Activated naive CD8-positive, alpha-beta T cell treated with anti-CD3 and anti-CD28 coated beads, Interleukin-2, amount 10 ng/mL, durations not matched to agents 7 days and 5 days (primary cell): ENCODE results near the gene APOL3. TPM values are rescaled to one million over a fixed set of nuclear protein-coding genes. Genes with fewer than 3 reads are reported as not detected.
"Not testable (repeated sequence)": the region's sequence is repeated elsewhere in the genome, so short reads cannot be mapped to it uniquely, and the experiment has no call there.

Experiments
- ATAC-seq: fragments of 150-1000 bp; cut with Tn5 transposase; one replicate; pipeline ENCODE4 v1.10.0; 2021; ENCODE audit warnings: low read depth, moderate library complexity
- POLR2A ChIA-PET: fragments of 350-600 bp; sonication (Branson Sonifier 250); formaldehyde crosslinking; loops from one replicate; lab custom pipeline; 2021; ENCODE audit warnings: antibody characterized with exemption; lab: Charles Lee
- DNase-seq: peaks from one replicate; pipeline ENCODE4 v3.0.0; 2021
- H3K27ac Mint-ChIP-seq: one replicate; pipeline ENCODE4 v1.8.0; 2022; ENCODE audit warnings: mild to moderate bottlenecking, mixed read lengths
- H3K27me3 Mint-ChIP-seq: one replicate; pipeline ENCODE4 v1.8.0; 2022; ENCODE audit warnings: mild to moderate bottlenecking, moderate library complexity, mixed read lengths
- H3K36me3 Mint-ChIP-seq: one replicate; pipeline ENCODE4 v1.8.0; 2021; ENCODE audit warnings: mild to moderate bottlenecking, mixed read lengths
- H3K4me1 Mint-ChIP-seq: one replicate; pipeline ENCODE4 v1.8.0; 2021; ENCODE audit warnings: mixed read lengths
- H3K4me3 Mint-ChIP-seq: one replicate; pipeline ENCODE4 v1.8.0; 2022; ENCODE audit warnings: mild to moderate bottlenecking, moderate library complexity, mixed read lengths
- H3K9me3 Mint-ChIP-seq: one replicate; pipeline ENCODE4 v1.8.0; 2021; ENCODE audit warnings: mixed read lengths
- total RNA-seq, 2 experiments: library from RNA; stranded (reverse); gene quantifications; one replicate each; pipeline ENCODE4 v1.2.3, GENCODE V29; 2021

APOL3 gene
- total RNA-seq, 2 experiments from 2014 or later: 146 to 159 TPM

GRCh38 chr22:36166086-36166485, 5.5 kb upstream of the APOL3 start:
- POLR2A ChIA-PET: interaction anchor here (0.9 kb wide), 1 partner anchor 10 kb away, joined by 4 read pairs; no protein-coding TSS in a partner anchor
- peaks cover 2% of the 10 kb centered on the region for H3K9me3 Mint-ChIP-seq
- H3K27me3 Mint-ChIP-seq: no peaks in the 10 kb centered on the region
- peaks cover 4% of the 10 kb centered on the region for H3K36me3 Mint-ChIP-seq
- H3K4me3 Mint-ChIP-seq: peak overlapping the region; percentile 15
- no peak for DNase-seq
- H3K4me1 Mint-ChIP-seq: peaks cover 58% of the 10 kb centered on the region
- peak; percentile 23 for ATAC-seq
- peak overlapping the region; percentile 44 for H3K27ac Mint-ChIP-seq

GRCh38 chr22:36165141-36165540, 4.6 kb upstream of the APOL3 start:
- no peak overlapping the region for H3K27ac Mint-ChIP-seq
- H3K27me3 Mint-ChIP-seq: no peaks in the 10 kb centered on the region
- ATAC-seq (no peak), DNase-seq (no peak)
- POLR2A ChIA-PET: interaction anchor here (0.8 kb wide), 1 partner anchor 10 kb away, joined by 3 read pairs; no protein-coding TSS in a partner anchor
- no peak overlapping the region for H3K4me3 Mint-ChIP-seq
- H3K9me3 Mint-ChIP-seq: peaks cover 2% of the 10 kb centered on the region
- peaks cover 63% of the 10 kb centered on the region for H3K4me1 Mint-ChIP-seq
- peaks cover 4% of the 10 kb centered on the region for H3K36me3 Mint-ChIP-seq

GRCh38 chr22:36164621-36165020, 4.1 kb upstream of the APOL3 start:
- Mint-ChIP-seq H3K4me3 (no peak overlapping the region), H3K27ac (no peak overlapping the region), H3K4me1 (peaks cover 65% of the 10 kb centered on the region), H3K36me3 (peaks cover 6% of the 10 kb centered on the region), H3K9me3 (peaks cover 2% of the 10 kb centered on the region), H3K27me3 (no peaks in the 10 kb centered on the region)
- ATAC-seq: no peak
- DNase-seq: no peak
- POLR2A ChIA-PET: interaction anchor here (0.8 kb wide), 2 partner anchors 9 to 13 kb away, joined by 3 read pairs; no protein-coding TSS in a partner anchor

- no peaks in the 10 kb centered on the region for H3K9me3 Mint-ChIP-seq
- ATAC-seq (no peak), DNase-seq (no peak)
- POLR2A ChIA-PET: interaction anchor here (0.5 to 2.8 kb wide), 4 partner anchors 12 to 1590 kb away, joined by 3 to 12 read pairs (median 5); no protein-coding TSS in a partner anchor
- peak overlapping the region; percentile 91 for H3K27ac Mint-ChIP-seq
- H3K4me1 Mint-ChIP-seq: peaks cover 75% of the 10 kb centered on the region
- H3K27me3 Mint-ChIP-seq: no peaks in the 10 kb centered on the region
- peaks cover 3% of the 10 kb centered on the region for H3K36me3 Mint-ChIP-seq
- peak overlapping the region; percentile 90 for H3K4me3 Mint-ChIP-seq
These were observed 2.9 kb upstream of the APOL3 start for GRCh38 chr22:36163497-36163896.

- DNase-seq (no peak), ATAC-seq (peak; percentile 46)
- Mint-ChIP-seq H3K27me3 (no peaks in the 10 kb centered on the region), H3K4me1 (peaks cover 79% of the 10 kb centered on the region), H3K9me3 (no peaks in the 10 kb centered on the region), H3K36me3 (peaks cover 5% of the 10 kb centered on the region), H3K27ac (peak overlapping the region; percentile 91), H3K4me3 (peak overlapping the region; percentile 90)
- POLR2A ChIA-PET: interaction anchor here (0.5 to 2.8 kb wide), 7 partner anchors 10 to 863 kb away, joined by 3 to 12 read pairs (median 3); partner anchors contain the start of genes MYH9 and TOM1
These were observed 1.8 kb upstream of the APOL3 start for GRCh38 chr22:36162127-36163034.

- POLR2A ChIA-PET: interaction anchor here (1.2 to 2.8 kb wide), 4 partner anchors 10 to 862 kb away, joined by 3 to 12 read pairs (median 3); partner anchors contain the start of genes MYH9 and TOM1
These were observed 1.2 kb upstream of the APOL3 start for GRCh38 chr22:36161793-36162126.

GRCh38 chr22:36156515-36157419, 3.8 kb downstream of the APOL3 start:
- Mint-ChIP-seq H3K9me3 (peaks cover 6% of the 10 kb centered on the region), H3K4me1 (peaks cover 72% of the 10 kb centered on the region), H3K4me3 (peak overlapping the region; percentile 90), H3K27ac (peak overlapping the region; percentile 91), H3K36me3 (peaks cover 43% of the 10 kb centered on the region), H3K27me3 (no peaks in the 10 kb centered on the region)
- DNase-seq: peak; percentile 64
- POLR2A ChIA-PET: interaction anchor here (0.9 to 1.3 kb wide), 3 partner anchors 9 to 857 kb away, joined by 3 to 4 read pairs (median 3); partner anchors contain the start of gene TOM1
- peak; percentile 28 for ATAC-seq

More at GRCh38 chr22:36161793-36162126, 1.2 kb upstream of the APOL3 start:
- not testable (repeated sequence) for H3K9me3 Mint-ChIP-seq, DNase-seq, H3K27me3 Mint-ChIP-seq, ATAC-seq
- Mint-ChIP-seq H3K36me3 (peaks cover 11% of the 10 kb centered on the region), H3K27ac (peak overlapping the region; percentile 91), H3K4me1 (peaks cover 78% of the 10 kb centered on the region), H3K4me3 (peak overlapping the region; percentile 90)

GRCh38 chr22:36156119-36156514, 4.4 kb downstream of the APOL3 start:
- Mint-ChIP-seq H3K36me3 (peaks cover 49% of the 10 kb centered on the region), H3K27ac (peak overlapping the region; percentile 91), H3K9me3 (peaks cover 7% of the 10 kb centered on the region), H3K4me3 (peak overlapping the region; percentile 90), H3K27me3 (no peaks in the 10 kb centered on the region), H3K4me1 (peaks cover 72% of the 10 kb centered on the region)
- POLR2A ChIA-PET: interaction anchor here (0.6 to 1.3 kb wide), 7 partner anchors 9 to 856 kb away, joined by 3 to 7 read pairs (median 4); partner anchors contain the start of gene TOM1
- no peak for DNase-seq
- ATAC-seq: no peak

GRCh38 chr22:36155702-36156101, 4.9 kb downstream of the APOL3 start:
- peak overlapping the region; percentile 90 for H3K4me3 Mint-ChIP-seq
- H3K4me1 Mint-ChIP-seq: peaks cover 72% of the 10 kb centered on the region
- DNase-seq (no peak), ATAC-seq (no peak)
- POLR2A ChIA-PET: interaction anchor here (0.6 to 1.3 kb wide), 6 partner anchors 9 to 856 kb away, joined by 3 to 7 read pairs (median 4); partner anchors contain the start of gene TOM1
- no peaks in the 10 kb centered on the region for H3K27me3 Mint-ChIP-seq
- peaks cover 53% of the 10 kb centered on the region for H3K36me3 Mint-ChIP-seq
- peak overlapping the region; percentile 91 for H3K27ac Mint-ChIP-seq
- peaks cover 7% of the 10 kb centered on the region for H3K9me3 Mint-ChIP-seq

- H3K4me1 Mint-ChIP-seq: peaks cover 75% of the 10 kb centered on the region
- no peaks in the 10 kb centered on the region for H3K27me3 Mint-ChIP-seq
- H3K9me3 Mint-ChIP-seq: peaks cover 7% of the 10 kb centered on the region
- DNase-seq: no peak
- H3K4me3 Mint-ChIP-seq: peak overlapping the region; percentile 36
- no peak for ATAC-seq
- POLR2A ChIA-PET: no interaction called here
- H3K27ac Mint-ChIP-seq: peak overlapping the region; percentile 68
- peaks cover 57% of the 10 kb centered on the region for H3K36me3 Mint-ChIP-seq
These were observed 6.1 kb downstream of the APOL3 start for GRCh38 chr22:36154423-36154945.

- Mint-ChIP-seq H3K4me1 (peaks cover 71% of the 10 kb centered on the region), H3K36me3 (peaks cover 60% of the 10 kb centered on the region), H3K4me3 (no peak overlapping the region), H3K27me3 (no peaks in the 10 kb centered on the region), H3K9me3 (peaks cover 7% of the 10 kb centered on the region), H3K27ac (no peak overlapping the region)
- DNase-seq: no peak
- ATAC-seq: no peak
- POLR2A ChIA-PET: interaction anchor here (0.6 kb wide), 1 partner anchor 186 kb away, joined by 3 read pairs; no protein-coding TSS in a partner anchor
These were observed 6.8 kb downstream of the APOL3 start for GRCh38 chr22:36153501-36154422.
